Left cardiac atrium (tissue), 4 donors: ENCODE data around the gene DAG1. TPM values are rescaled to one million over a fixed set of nuclear protein-coding genes. Genes with fewer than 3 reads are reported as not detected.

Experiments
- ATAC-seq, 2 donors: fragments of 200-7000 bp; cut with Tn5 transposase; one replicate each; pipeline ENCODE4 v1.9.1; 2020; ENCODE audit warnings: mild to moderate bottlenecking in 2 of 2, moderate library complexity in 2 of 2
- DNase-seq: peaks from one replicate; pipeline ENCODE4 v3.0.0-alpha.2; 2020
- intact Hi-C, 2 donors: fragments of 100-400 bp; cut with DNase I; formaldehyde crosslinking; loops; one replicate each; pipeline versions ENCODE4 v1.14.1 to v1.15.1; 2022 to 2023
- total RNA-seq, 2 donors: library from RNA; stranded (reverse); fragmentation: NEBNext Ultra II Directional; extraction: Animal tissue kit (Norgen Biotek cat#: 25700); gene quantifications; one replicate each; pipeline ENCODE4 v1.2.1, GENCODE V29; 2021
- donor health status: DM: no; HTN: yes; CAD: no.
- donor health status: DM: no; HTN: yes; CAD: no; lungs with severe emphysema.
- donor health status: DM: yes; HTN: yes; CAD: no.
- donor health status: Dilated cardiomyopathy.

The DAG1 gene
- total RNA-seq, 2 donors from 2014 or later: 91.4 to 100 TPM

DNA sequence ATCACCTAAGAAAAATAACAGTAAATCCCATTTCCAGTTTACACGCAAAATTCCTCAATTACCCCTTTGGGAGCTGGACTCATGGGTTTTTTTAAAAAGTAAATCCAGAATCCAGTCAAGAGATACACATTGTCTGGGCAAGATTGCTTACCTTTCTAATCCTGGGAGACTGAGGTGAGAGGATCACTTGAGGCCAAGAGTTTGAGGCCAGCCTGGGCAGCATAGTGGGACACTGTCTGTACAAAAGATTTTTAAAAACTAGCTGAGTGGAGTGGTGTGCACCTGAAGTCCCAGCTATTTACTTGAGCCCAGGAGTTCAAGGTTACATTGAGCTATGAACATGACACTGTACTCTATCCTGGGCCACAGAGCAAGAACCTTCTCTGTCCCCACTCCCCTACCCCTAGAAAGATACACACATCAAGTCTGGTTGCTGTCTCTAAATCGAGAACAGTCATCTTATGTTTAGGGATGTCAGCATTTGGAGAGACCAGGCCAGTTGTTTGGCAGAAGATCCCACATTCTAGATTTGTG is 39.0 kb downstream of the DAG1 start:
- DNase-seq: no peak
- ATAC-seq: no peak
- intact Hi-C loops: no loop called here

GRCh38 chr3:49511639-49512038 is 41.6 kb downstream of the DAG1 start:
- DNase-seq (no peak), ATAC-seq (no peak)
- intact Hi-C loops: no loop called here

DNA sequence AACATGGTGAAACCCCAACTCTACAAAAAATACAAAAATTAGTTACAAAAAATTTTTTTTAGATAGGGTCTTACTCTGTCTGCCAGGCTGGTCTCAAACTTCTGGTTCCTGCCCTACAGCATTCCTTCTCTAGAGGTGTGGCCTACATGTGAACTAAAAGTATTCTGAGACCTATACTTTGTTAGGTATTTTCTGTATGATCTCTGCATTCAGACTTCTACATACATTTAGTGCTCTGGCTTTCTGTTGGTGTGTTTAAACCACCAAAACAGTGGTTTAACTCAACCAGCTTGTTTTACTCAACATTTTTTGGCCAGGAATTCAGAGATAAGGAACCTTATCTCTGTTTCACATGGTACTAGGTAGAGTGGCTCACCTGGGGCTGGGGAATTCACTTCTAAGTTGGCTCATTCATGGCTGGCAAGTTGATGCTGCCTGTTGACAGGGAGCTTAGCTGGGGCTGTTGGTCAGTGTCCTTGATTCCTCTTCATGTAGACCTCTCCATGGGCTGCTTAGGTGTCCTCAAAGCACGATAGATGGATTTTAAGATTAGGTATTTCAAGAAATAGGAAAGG is 42.8 kb downstream of the DAG1 start:
- ATAC-seq (no peak), DNase-seq (no peak)
- intact Hi-C loops: no loop called here

DNA sequence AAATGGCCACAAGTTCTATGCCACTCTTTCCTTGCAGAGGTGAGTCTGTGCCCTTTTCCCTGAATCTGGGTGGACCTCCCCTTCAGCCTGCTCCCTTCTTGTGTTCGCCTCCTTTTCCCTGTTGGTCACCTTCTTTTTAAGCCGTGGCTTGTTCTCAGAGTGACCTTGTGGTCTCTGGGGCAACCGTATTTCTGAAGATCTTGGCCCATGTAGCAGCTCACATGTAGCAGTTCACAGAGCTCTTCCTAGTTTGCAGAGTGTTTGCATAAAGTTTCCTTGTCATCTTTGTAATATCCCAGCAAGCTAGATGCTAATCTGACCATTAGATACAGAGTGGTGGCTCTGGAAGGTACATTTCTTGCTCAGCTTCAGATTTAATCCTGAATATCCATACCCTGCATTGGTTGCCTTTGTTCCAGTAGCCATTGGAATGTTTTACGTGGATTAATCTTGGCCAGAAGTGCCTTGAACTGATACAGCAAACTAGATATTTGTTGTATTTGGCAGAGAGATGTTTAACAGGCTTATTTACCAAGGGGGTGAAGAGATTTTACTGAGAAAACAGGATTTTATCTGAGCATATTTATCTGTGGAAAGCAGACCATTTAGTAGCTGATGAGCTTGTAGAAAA is 43.5 kb downstream of the DAG1 start:
- intact Hi-C loops: no loop called here
- ATAC-seq (no peak), DNase-seq (no peak)

DNA sequence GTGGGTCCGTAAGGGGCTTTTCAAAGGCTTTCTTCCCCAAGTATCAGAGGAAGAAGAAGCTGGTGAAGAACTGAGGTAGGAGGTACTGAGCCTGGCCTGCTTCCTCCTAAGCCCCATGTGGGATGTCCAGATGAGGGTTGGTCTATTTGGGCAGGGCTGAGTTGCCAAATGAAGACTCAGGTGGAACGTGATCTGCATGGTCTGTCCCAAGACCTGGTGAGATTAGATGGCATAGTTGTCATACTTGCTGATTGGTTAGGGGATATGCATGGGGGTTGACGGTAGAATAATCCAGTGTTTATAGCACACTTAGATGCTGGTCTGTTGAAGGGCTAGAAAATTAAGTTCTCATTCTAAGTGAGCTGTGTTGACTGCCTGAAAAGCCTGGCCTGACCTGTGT is 47.9 kb downstream of the DAG1 start:
- ATAC-seq: no peak
- DNase-seq: no peak
- intact Hi-C loops: no loop called here

DNA sequence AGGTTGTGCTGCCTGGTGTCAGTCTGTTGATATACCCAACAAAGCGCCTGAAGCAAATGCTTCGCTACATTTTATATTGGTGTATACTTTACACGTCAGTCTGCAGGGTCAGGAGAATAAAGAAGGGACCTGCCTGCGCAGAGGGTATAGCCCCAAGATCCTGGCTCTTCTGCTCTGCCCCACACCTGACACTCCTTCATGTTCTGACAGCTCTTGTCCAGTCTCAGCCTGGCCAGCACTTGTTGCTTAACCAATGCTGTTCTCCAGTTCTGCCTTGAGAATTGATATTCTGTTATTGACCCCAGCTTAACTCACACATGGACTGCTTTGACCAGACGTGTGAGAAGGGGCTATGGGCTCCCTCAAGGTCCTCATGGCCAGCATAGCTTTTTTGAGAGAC is 48.4 kb downstream of the DAG1 start:
- ATAC-seq (no peak), DNase-seq (no peak)
- intact Hi-C loops: no loop called here

GRCh38 chr3:49519296-49519695 is 49.2 kb downstream of the DAG1 start:
- peak in 1 of 2 donors; percentile 13 for ATAC-seq
- no peak for DNase-seq
- intact Hi-C loops: no loop called here

DNA sequence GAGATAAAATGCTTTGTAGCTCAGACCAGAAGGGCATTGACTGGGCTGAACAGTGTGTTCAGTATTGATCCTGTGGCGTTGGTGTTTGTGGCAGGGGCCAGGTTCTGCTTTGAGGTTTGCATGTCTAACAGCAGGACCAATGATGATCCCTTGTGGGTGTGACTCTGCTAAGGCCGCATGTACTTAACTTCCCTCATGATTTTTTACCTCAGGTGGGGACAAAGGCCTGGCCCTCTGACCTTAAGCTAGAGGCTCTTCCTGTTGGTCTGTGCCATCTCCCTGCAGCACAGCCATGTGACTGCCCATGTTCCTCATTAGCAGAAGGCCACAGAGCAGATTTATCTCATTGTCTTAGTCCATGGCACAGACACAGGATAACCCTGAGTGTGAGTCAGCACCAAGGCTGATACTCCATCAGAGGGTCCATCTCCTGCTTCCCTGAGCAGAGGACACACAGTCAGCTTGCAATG is 49.9 kb downstream of the DAG1 start:
- intact Hi-C loops: no loop called here
- peak in 1 of 2 donors; percentile 42 for ATAC-seq
- DNase-seq: no peak

GRCh38 chr3:49523756-49524747 is 54.0 kb downstream of the DAG1 start:
- intact Hi-C loops: no loop called here
- ATAC-seq (no peak), DNase-seq (no peak)

GRCh38 chr3:49529567-49529966 is 59.5 kb downstream of the DAG1 start:
- intact Hi-C loops: no loop called here
- no peak for DNase-seq
- ATAC-seq: no peak

GRCh38 chr3:49530231-49530630 is 60.2 kb downstream of the DAG1 start:
- ATAC-seq (no peak), DNase-seq (no peak)
- intact Hi-C loops: no loop called here

DNA sequence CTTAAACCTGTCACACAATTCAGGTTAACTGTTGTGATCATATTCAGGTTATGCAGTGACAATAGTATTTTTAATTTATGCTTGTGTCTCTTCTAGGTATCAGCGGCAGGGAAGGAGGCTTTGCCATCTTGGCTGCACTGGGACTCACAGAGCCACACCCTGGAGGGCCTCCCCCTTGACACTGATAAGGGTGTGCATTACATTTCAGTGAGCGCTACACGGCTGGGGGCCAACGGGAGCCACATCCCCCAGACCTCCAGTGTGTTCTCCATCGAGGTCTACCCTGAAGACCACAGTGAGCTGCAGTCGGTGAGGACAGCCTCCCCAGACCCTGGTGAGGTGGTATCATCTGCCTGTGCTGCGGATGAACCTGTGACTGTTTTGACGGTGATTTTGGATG is 60.6 kb downstream of the DAG1 start:
- ATAC-seq: no peak

GRCh38 chr3:49531218-49531617 is 61.2 kb downstream of the DAG1 start:
- ATAC-seq (no peak), DNase-seq (no peak)
- intact Hi-C loops: no loop called here

More for the DNA sequence above, 60.6 kb downstream of the DAG1 start:
- intact Hi-C loops: no loop called here
- DNase-seq: no peak

DNA sequence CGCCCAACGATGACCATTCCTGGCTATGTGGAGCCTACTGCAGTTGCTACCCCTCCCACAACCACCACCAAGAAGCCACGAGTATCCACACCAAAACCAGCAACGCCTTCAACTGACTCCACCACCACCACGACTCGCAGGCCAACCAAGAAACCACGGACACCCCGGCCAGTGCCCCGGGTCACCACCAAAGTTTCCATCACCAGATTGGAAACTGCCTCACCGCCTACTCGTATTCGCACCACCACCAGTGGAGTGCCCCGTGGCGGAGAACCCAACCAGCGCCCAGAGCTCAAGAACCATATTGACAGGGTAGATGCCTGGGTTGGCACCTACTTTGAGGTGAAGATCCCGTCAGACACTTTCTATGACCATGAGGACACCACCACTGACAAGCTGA is 61.6 kb downstream of the DAG1 start:
- ATAC-seq (no peak), DNase-seq (no peak)
- intact Hi-C loops: no loop called here

DNA sequence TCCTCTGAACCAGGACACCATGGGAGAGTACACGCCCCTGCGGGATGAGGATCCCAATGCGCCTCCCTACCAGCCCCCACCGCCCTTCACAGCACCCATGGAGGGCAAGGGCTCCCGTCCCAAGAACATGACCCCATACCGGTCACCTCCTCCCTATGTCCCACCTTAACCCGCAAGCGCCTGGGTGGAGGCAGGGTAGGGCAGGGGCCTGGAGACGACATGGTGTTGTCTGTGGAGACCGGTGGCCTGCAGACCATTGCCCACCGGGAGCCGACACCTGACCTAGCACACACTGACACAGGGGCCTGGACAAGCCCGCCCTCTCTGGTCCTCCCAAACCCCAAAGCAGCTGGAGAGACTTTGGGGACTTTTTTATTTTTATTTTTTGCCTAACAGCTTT is 63.0 kb downstream of the DAG1 start:
- intact Hi-C loops: no loop called here
- ATAC-seq (no peak), DNase-seq (no peak)

DNA sequence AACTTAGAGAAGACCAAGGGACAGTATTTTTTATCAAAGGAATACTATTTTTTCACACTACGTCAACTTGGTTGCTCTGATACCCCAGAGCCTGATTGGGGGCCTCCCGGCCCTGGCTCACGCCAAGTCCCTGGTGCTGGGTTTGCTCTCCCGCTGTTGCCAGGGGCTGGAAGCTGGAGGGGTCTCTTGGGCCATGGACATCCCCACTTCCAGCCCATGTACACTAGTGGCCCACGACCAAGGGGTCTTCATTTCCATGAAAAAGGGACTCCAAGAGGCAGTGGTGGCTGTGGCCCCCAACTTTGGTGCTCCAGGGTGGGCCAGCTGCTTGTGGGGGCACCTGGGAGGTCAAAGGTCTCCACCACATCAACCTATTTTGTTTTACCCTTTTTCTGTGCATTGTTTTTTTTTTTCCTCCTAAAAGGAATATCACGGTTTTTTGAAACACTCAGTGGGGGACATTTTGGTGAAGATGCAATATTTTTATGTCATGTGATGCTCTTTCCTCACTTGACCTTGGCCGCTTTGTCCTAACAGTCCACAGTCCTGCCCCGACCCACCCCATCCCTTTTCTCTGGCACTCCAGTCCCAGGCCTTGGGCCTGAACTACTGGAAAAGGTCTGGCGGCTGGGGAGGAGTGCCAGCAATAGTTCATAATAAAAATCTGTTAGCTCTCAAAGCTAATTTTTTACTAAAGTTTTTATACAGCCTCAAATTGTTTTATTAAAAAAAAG is 63.9 kb downstream of the DAG1 start:
- no peak for DNase-seq
- intact Hi-C loops: no loop called here
- ATAC-seq: no peak

DNA sequence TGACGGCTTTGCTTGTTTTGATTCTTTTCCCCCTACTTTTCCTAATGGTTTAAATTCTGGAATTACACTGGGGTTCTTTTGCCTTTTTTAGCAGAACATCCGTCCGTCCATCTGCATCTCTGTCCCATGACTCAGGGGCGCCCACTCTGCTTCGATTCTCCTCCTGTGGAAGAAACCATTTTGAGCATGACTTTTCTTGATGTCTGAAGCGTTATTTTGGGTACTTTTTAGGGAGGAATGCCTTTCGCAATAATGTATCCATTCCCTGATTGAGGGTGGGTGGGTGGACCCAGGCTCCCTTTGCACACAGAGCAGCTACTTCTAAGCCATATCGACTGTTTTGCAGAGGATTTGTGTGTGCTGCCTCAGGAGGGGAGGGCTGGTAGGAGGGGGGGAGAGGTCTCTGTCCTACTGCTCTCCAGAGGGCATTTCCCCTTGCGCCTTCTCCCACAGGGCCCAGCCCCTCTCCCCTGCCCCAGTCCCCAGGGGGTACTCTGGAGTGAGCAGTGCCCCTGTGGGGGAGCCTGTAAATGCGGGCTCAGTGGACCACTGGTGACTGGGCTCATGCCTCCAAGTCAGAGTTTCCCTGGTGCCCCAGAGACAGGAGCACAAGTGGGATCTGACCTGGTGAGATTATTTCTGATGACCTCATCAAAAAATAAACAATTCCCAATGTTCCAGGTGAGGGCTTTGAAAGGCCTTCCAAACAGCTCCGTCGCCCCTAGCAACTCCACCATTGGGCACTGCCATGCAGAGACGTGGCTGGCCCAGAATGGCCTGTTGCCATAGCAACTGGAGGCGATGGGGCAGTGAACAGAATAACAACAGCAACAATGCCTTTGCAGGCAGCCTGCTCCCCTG is 64.7 kb downstream of the DAG1 start:
- ATAC-seq: no peak
- intact Hi-C loops: no loop called here

More for the DNA sequence above, 64.7 kb downstream of the DAG1 start:
- DNase-seq: no peak
